GM23248 (cell line): ENCODE data around the gene CDH4. TPM values are rescaled to one million over a fixed set of nuclear protein-coding genes. Genes with fewer than 3 reads are reported as not detected.
A peak's percentile ranks its signal among the peaks of the same experiment; 100 is the strongest.

Experiments
- DNase-seq: peaks from one replicate; pipeline ENCODE4 v3.0.0-alpha.2; 2015
- H2AFZ ChIP-seq: fragments of 200-600 bp; sonication (generic); 2 replicates; pipeline ENCODE4 v1.6.1; 2016; ENCODE audit warnings: antibody characterized with exemption
- H3F3A ChIP-seq: fragments of 200-600 bp; sonication (generic); 2 replicates; pipeline ENCODE4 v1.6.1; 2016; ENCODE audit warnings: mild to moderate bottlenecking, antibody characterized with exemption, mixed run types; ENCODE audit not compliant: insufficient read depth
- H3K27ac ChIP-seq: fragments of 200-600 bp; sonication (generic); 2 replicates; pipeline ENCODE4 v1.5.1; 2016; ENCODE audit warnings: mild to moderate bottlenecking
- H3K27me3 ChIP-seq: fragments of 200-600 bp; sonication (generic); replicated peaks from 2 replicates; pipeline ENCODE4 v1.6.1; 2016; ENCODE audit warnings: mild to moderate bottlenecking; ENCODE audit not compliant: insufficient read depth
- H3K36me3 ChIP-seq: fragments of 200-600 bp; sonication (generic); 2 replicates; pipeline ENCODE4 v1.6.1; 2016; ENCODE audit warnings: low read depth, mild to moderate bottlenecking
- H3K4me1 ChIP-seq: fragments of 200-600 bp; sonication (generic); 2 replicates; pipeline ENCODE4 v1.6.1; 2016; ENCODE audit warnings: mild to moderate bottlenecking; ENCODE audit not compliant: insufficient read depth
- H3K4me2 ChIP-seq: fragments of 200-600 bp; sonication (generic); one replicate; pipeline ENCODE4 v1.6.1; 2016; ENCODE audit warnings: mild to moderate bottlenecking; ENCODE audit not compliant: unreplicated experiment
- H3K4me3 ChIP-seq: fragments of 200-600 bp; sonication (generic); 2 replicates; pipeline ENCODE4 v1.5.1; 2016; ENCODE audit warnings: mild to moderate bottlenecking
- H3K79me2 ChIP-seq: fragments of 200-600 bp; sonication (generic); 2 replicates; pipeline ENCODE4 v1.6.1; 2016; ENCODE audit warnings: mild to moderate bottlenecking; ENCODE audit not compliant: insufficient read depth
- H3K9ac ChIP-seq: fragments of 200-600 bp; sonication (generic); 2 replicates; pipeline ENCODE4 v1.6.1; 2016; ENCODE audit warnings: mild to moderate bottlenecking
- H3K9me2 ChIP-seq: fragments of 200-600 bp; sonication (generic); 2 replicates; pipeline ENCODE4 v1.6.1; 2016; ENCODE audit warnings: mixed run types, mild to moderate bottlenecking, moderate library complexity; ENCODE audit not compliant: insufficient read depth
- H3K9me3 ChIP-seq: fragments of 200-600 bp; sonication (generic); one replicate; pipeline ENCODE4 v1.6.1; 2017; ENCODE audit warnings: low read depth
- H4K20me1 ChIP-seq: fragments of 200-600 bp; sonication (generic); 2 replicates; pipeline ENCODE4 v1.6.0; 2016; ENCODE audit not compliant: insufficient read depth
- EZH2 ChIP-seq: fragments of 200-600 bp; sonication (generic); IDR thresholded peaks from 2 replicates; pipeline ENCODE4 v1.6.1; 2018; ENCODE audit warnings: antibody characterized with exemption, mild to moderate bottlenecking; ENCODE audit not compliant: insufficient read depth, poor library complexity, severe bottlenecking
- EZH2phosphoT487 ChIP-seq: fragments of 200-600 bp; sonication (generic); IDR thresholded peaks from 2 replicates; pipeline ENCODE4 v1.6.1; 2018; ENCODE audit warnings: antibody characterized with exemption, moderate library complexity, mild to moderate bottlenecking, low read depth; ENCODE audit not compliant: insufficient read depth
- WGBS, 2 experiments: methylation state at CpG; one replicate each; pipeline ENCODE4 v1.1.6; 2015 to 2017; ENCODE audit warnings: low lambda C conversion rate in 2 of 2, low coverage in 1 of 2; ENCODE audit errors: missing lambda C conversion rate in 2 of 2; 5-methylcytosine and 5-hydroxymethylcytosine counted together
- in situ Hi-C: fragments of 300-500 bp; cut with MboI; formaldehyde crosslinking; loops from 2 replicates; pipeline ENCODE4 v1.15.0; 2020
- polyA plus RNA-seq: library from polyadenylated mRNA; unstranded; fragments of >200 nt; fragmentation: Nextera tagmentation; extraction: Ambion mirVana; gene quantifications from 2 replicates; pipeline ENCODE4 v1.2.1, GENCODE V29; 2016
- total RNA-seq: library from RNA; depleted of rRNA; stranded (reverse); fragments of >200 nt; shearing (Covaris generic); gene quantifications from 2 replicates; pipeline ENCODE4 v1.2.3, GENCODE V29; 2014

The CDH4 gene
- total and polyA plus RNA-seq, 2 experiments from 2014 or later, result 1.1 to 3.9 TPM

GRCh38 chr20:61595216-61595615 is 343.2 kb downstream of the CDH4 start:
- no peak for DNase-seq
- H3K27me3 ChIP-seq, result no peaks in the 10 kb centered on the region
- no peak overlapping the region for H3K27ac ChIP-seq
- H3K4me3 ChIP-seq, result no peak overlapping the region
- in situ Hi-C loops, result no loop called here
- H3K4me2 ChIP-seq, result no peak overlapping the region
- TF ChIP-seq EZH2phosphoT487, result no peak
- no peak for TF ChIP-seq EZH2
- H3K79me2 ChIP-seq, result no peaks in the 10 kb centered on the region
- H4K20me1 ChIP-seq, result no peaks in the 10 kb centered on the region
- 56 to 60% methylated on average over 13 of the region's 13 CpGs for WGBS, 2 experiments
- no peaks in the 10 kb centered on the region for H3K4me1 ChIP-seq
- H3K36me3 ChIP-seq, result no peaks in the 10 kb centered on the region
- H2AFZ ChIP-seq, result no peak overlapping the region
- H3K9me2 ChIP-seq, result no peaks in the 10 kb centered on the region
- H3K9me3 ChIP-seq, result no peaks in the 10 kb centered on the region
- H3K9ac ChIP-seq, result no peak overlapping the region
- H3F3A ChIP-seq, result no peaks in the 10 kb centered on the region

- H3K4me3 ChIP-seq, result no peak overlapping the region
- H3K79me2 ChIP-seq, result no peaks in the 10 kb centered on the region
- H4K20me1 ChIP-seq, result no peaks in the 10 kb centered on the region
- H3K9me3 ChIP-seq, result no peaks in the 10 kb centered on the region
- no peaks in the 10 kb centered on the region for H3K27me3 ChIP-seq
- H3K4me1 ChIP-seq, result no peaks in the 10 kb centered on the region
- WGBS, 2 experiments, result 42 to 43% methylated on average over 8 of the region's 8 CpGs
- H3K9ac ChIP-seq, result no peak overlapping the region
- no peaks in the 10 kb centered on the region for H3K9me2 ChIP-seq
- H3F3A ChIP-seq, result no peaks in the 10 kb centered on the region
- H3K27ac ChIP-seq, result no peak overlapping the region
- no peak overlapping the region for H3K4me2 ChIP-seq
- in situ Hi-C loops, result no loop called here
- DNase-seq, result peak; percentile 5
- no peak overlapping the region for H2AFZ ChIP-seq
- TF ChIP-seq EZH2phosphoT487 (no peak), EZH2 (no peak)
- no peaks in the 10 kb centered on the region for H3K36me3 ChIP-seq
Observed at GRCh38 chr20:61596687-61597330, 344.7 kb downstream of the CDH4 start.

GRCh38 chr20:61597996-61598395 is 345.9 kb downstream of the CDH4 start:
- 38 to 53% methylated on average over 5 to 7 of the region's 7 CpGs for whole genome bisulfite sequencing, 2 experiments
- in situ Hi-C loops, result no loop called here
- Histone ChIP-seq H3K27ac (no peak overlapping the region), H3F3A (no peaks in the 10 kb centered on the region), H3K27me3 (no peaks in the 10 kb centered on the region), H3K4me2 (no peak overlapping the region), H3K4me1 (no peaks in the 10 kb centered on the region), H4K20me1 (no peaks in the 10 kb centered on the region), H3K9ac (no peak overlapping the region), H3K79me2 (no peaks in the 10 kb centered on the region), H2AFZ (no peak overlapping the region), H3K9me2 (no peaks in the 10 kb centered on the region), H3K4me3 (no peak overlapping the region), H3K9me3 (no peaks in the 10 kb centered on the region), H3K36me3 (no peaks in the 10 kb centered on the region)
- TF ChIP-seq EZH2phosphoT487, result no peak
- TF ChIP-seq EZH2, result no peak
- DNase-seq, result no peak

GRCh38 chr20:61598586-61598985 is 346.5 kb downstream of the CDH4 start:
- no peaks in the 10 kb centered on the region for H3K79me2 ChIP-seq
- H4K20me1 ChIP-seq, result no peaks in the 10 kb centered on the region
- H3K9me3 ChIP-seq, result no peaks in the 10 kb centered on the region
- H3K4me2 ChIP-seq, result no peak overlapping the region
- H3K27ac ChIP-seq, result no peak overlapping the region
- H2AFZ ChIP-seq, result no peak overlapping the region
- TF ChIP-seq EZH2, result no peak
- no peak for TF ChIP-seq EZH2phosphoT487
- no peaks in the 10 kb centered on the region for H3K36me3 ChIP-seq
- no peak overlapping the region for H3K4me3 ChIP-seq
- no peak for DNase-seq
- no peak overlapping the region for H3K9ac ChIP-seq
- H3K9me2 ChIP-seq, result no peaks in the 10 kb centered on the region
- 52 to 54% methylated on average over 20 to 21 of the region's 21 CpGs for WGBS, 2 experiments
- in situ Hi-C loops, result no loop called here
- H3K27me3 ChIP-seq, result no peaks in the 10 kb centered on the region
- H3F3A ChIP-seq, result no peaks in the 10 kb centered on the region
- H3K4me1 ChIP-seq, result no peaks in the 10 kb centered on the region

GRCh38 chr20:61599061-61599531 is 347.0 kb downstream of the CDH4 start:
- no peaks in the 10 kb centered on the region for H3K36me3 ChIP-seq
- no peak for TF ChIP-seq EZH2phosphoT487
- no peak for TF ChIP-seq EZH2
- 44 to 54% methylated on average over 10 to 12 of the region's 12 CpGs for WGBS, 2 experiments
- in situ Hi-C loops, result no loop called here
- H2AFZ ChIP-seq, result no peak overlapping the region
- H3K79me2 ChIP-seq, result no peaks in the 10 kb centered on the region
- H3K27ac ChIP-seq, result no peak overlapping the region
- H3K27me3 ChIP-seq, result no peaks in the 10 kb centered on the region
- no peak overlapping the region for H3K9ac ChIP-seq
- H3K4me3 ChIP-seq, result no peak overlapping the region
- H3K4me2 ChIP-seq, result no peak overlapping the region
- H3F3A ChIP-seq, result no peaks in the 10 kb centered on the region
- H3K9me3 ChIP-seq, result no peaks in the 10 kb centered on the region
- no peaks in the 10 kb centered on the region for H3K4me1 ChIP-seq
- H4K20me1 ChIP-seq, result no peaks in the 10 kb centered on the region
- no peaks in the 10 kb centered on the region for H3K9me2 ChIP-seq
- no peak for DNase-seq
